NOMO-1 (cell line): ENCODE data around the gene ACOX3.
"Not testable (repeated sequence)": the region's sequence is repeated elsewhere in the genome, so short reads cannot be mapped to it uniquely, and the experiment has no call there.

Experiments used
- DNase-seq, 2 experiments: peaks; one replicate each; lab custom pipeline; 2025; ENCODE audit not compliant: unreplicated experiment in 2 of 2; lab: John Stamatoyannopoulos, UW

The ACOX3 gene

GRCh38 chr4:8343262-8343966 lies 97.1 kb downstream of the ACOX3 start:
- DNase-seq: no peak

DNA sequence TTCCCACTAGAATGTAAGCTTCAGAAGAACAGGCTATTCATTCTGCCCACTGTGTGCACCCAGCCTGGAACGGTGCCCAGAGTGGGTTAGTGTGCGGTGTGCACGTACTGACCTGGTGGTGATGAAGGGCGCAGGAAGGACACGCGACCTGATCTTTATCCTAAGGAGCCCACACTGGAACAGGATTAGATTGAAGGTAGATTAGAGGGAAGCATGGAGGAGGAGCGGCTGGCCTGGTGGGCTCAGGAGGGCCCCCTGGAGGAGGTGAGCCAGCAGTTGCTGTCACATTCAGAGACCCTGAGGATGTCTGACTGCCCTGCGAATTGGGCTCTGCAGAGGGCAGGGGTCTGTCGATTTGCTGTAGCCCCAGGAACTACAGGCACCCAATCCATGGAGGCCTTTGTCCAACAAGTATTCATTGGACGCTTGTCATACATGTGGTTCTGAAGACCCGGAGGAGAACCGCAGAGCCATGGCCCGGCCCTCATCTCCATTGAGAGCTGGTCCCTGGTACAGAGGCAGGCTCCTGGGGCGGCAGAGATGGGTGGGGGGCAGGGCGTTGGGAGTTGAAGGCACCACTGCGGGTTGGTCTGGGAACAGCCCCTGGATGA lies 97.8 kb downstream of the ACOX3 start:
- no peak for DNase-seq

- DNase-seq: no peak
These were observed 98.8 kb downstream of the ACOX3 start for GRCh38 chr4:8341691-8342090.

- not testable (repeated sequence) for DNase-seq
These were observed 99.2 kb downstream of the ACOX3 start for GRCh38 chr4:8341281-8341680.

- no peak for DNase-seq
These were observed 99.7 kb downstream of the ACOX3 start for GRCh38 chr4:8340781-8341241.

DNA sequence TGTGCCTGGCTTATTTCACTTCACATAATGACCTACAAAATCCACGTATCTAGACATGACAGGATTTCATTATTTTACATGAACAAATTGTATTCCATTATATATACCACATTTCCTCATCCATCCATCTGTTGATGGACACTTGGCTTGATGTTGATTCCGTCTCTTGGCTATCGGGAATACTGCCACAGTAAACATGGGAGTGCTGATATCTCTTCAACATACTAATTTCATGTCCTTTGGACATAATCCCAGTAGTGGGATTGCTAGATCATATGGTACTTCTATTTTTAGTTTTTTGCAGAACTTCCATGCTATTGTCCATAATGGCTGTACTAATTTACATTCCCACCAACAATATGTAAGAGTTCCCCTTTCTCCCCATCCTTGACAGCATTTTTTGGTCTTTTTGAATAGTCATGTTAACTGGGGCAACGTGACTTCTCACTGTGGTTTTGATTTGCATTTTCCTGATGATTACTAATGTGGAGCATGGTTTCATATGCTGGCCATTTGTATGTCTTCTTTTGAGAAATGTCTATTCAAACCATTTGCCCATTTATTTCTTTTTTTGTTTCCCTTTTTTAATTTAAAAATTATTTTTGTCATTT lies 102.1 kb downstream of the ACOX3 start:
- peak in 1 of 2 experiments; percentile 2 for DNase-seq

DNA sequence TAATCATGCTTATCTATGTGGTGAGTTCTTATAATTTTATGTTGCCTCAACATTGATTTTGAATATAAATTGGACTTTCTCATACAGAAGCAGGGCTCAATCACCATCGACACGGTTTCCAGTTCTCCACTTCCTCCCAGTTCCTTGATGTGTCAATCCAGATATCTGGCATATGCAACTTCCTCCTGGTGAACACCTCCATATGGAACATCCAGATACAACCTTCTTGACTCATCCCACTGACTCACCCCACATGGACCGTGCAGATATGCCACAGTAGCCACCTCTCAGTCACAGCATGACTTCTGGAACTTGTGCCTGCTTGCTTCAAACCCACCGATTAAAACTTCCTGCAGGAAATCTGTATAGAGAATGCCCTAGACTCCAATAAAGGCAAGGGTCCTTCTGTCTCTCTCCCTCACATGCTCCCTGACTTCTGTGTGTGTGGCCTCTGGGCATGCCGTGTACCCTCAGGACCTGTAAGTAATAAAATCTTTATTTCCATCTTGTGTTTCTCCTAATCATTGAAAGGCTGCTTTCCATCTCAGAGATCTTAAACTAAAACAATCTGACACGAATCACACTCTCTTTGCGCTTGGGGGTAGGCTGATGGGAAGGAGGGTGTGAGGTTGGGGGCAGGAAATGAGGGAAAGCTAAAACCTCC lies 104.0 kb downstream of the ACOX3 start:
- no peak for DNase-seq

- DNase-seq: no peak
These were observed 104.7 kb downstream of the ACOX3 start for GRCh38 chr4:8335848-8336247.

- DNase-seq: no peak
These were observed 105.6 kb downstream of the ACOX3 start for GRCh38 chr4:8334786-8335460.

- no peak for DNase-seq
These were observed 106.6 kb downstream of the ACOX3 start for GRCh38 chr4:8333726-8334460.

DNA sequence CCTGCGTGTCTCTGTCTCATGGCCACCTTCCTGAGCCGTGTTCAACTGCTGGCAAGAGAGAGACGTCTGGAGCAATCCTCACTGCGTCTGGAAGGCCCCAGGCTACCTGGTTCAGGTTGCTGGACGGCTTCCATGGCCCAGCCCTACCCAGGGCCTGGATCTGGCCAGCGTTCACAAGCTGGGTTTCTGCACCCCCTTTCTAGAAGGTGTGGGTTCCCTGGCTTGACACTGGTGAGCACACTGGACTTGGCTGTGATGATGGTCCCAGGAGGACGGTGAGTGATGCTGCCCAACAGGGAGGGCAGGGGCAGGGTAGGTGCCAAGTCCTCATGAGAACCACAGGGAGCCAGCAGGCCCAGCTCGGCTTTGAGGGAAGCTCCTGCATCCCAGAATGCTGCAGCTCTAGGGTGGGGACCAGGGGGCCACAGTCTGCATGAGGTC lies 107.6 kb downstream of the ACOX3 start:
- no peak for DNase-seq

DNA sequence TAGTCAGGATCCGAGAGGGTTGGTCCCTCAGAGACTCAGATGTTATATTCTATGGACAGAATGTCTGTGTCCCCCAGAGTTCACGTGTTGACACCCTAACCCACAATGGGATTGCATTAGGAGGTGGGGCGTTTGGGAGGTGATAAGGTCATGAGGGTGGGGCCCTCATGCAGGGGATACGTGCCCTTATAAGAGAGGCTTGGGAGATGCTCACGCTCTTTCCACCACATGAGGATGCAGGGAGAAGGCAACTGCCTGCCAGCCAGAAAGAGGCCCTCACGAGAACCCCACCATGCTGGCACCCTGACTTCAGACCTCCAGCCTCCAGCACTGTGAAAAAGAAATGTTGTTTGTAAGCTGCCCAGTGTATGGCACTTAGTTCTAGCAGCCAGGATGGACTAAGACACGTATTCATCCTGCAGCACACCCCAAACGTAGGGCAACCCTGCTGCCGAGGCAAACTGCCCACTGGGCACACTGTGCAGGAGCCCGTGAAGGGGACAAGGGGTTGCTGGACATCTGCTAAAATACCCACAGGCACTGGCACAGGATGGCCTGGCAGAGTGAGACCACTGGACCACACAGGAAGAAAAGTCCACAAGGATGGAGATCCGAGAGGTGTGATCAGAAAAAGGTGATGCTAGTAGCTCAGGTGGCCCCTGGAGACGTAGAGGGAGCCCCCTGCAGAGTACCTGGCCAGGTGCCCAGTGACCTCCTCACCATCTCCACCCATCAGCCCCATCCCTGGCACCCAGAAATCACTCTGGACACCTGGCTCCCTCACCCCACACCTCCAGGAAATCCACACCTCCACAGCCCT lies 108.3 kb downstream of the ACOX3 start:
- DNase-seq: no peak

DNA sequence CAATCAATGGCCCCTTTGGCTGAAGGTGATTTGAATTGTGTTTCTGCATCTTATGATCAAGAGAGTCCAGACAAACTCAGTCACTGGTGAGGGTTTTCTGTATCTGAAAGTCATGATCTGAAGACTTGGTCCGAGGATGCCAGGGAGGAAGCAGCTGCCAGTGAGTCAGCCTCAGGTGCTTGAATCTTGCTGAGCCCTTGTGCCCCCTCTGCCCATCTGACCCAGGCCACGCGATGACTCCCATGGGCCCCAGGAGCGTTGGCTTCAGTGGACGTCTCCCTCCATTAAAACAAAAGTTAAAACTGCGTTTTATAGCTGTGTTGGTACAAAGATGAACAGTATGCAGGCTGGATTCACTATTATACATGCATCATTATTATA lies 109.0 kb downstream of the ACOX3 start:
- DNase-seq: no peak

GRCh38 chr4:8330821-8331574 lies 109.5 kb downstream of the ACOX3 start:
- no peak for DNase-seq

GRCh38 chr4:8329859-8330761 lies 110.4 kb downstream of the ACOX3 start:
- DNase-seq: no peak

- no peak for DNase-seq
These were observed 111.0 kb downstream of the ACOX3 start for GRCh38 chr4:8329560-8329858.

DNA sequence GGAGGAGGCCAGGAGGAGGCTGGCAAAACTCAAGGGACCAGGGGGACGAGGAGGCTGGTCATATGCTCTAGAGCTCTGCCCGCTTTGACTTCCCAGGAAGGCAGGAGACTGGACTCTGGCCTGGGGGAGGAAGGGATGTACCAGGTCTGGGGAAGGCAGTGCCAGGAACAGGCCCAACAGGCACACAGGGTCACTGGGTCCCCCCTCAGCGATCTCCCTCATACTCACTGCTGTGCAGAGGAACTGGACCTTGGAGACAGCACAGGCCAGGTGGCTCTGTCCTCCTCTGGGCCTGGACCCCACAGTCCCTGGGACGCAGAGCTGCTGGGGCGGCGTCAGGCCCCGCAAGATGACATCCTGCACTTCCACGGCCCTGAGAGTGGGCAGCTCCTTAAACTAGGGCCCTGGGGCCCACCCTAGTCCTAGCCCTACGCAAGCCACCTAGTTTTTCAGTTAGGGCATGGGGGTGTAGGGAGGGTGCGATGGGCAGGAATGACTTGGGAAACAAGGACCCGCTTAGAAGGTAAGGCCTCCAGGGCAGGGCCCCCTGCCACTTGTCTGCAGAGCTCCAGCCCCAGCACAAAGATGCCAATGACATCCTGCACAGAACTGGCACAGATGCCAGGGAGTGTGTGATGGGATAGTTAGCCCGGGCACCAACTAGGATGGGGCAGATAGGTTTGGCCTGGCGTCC lies 111.5 kb downstream of the ACOX3 start:
- DNase-seq: no peak
